Stimulated activated memory B cell treated with anti-CD40 and anti-IgM and Interleukin-4, amounts not matched to agents 10 μg/mL and 1 μg/mL and 100 μg/mL, for 72 hours (primary cell): Measurements from ENCODE around the gene ANKRD28.
"Not testable (repeated sequence)": the region's sequence is repeated elsewhere in the genome, so short reads cannot be mapped to it uniquely, and the experiment has no call there.

Experiments used
- ATAC-seq: fragments of 150-1000 bp; cut with Tn5 transposase; 2 replicates; pipeline ENCODE4 v1.10.0; 2021
- H3K27ac Mint-ChIP-seq: one replicate; pipeline ENCODE4 v1.8.0; 2022; ENCODE audit warnings: mild to moderate bottlenecking, mixed read lengths
- H3K27me3 Mint-ChIP-seq: one replicate; pipeline ENCODE4 v1.8.0; 2022; ENCODE audit warnings: mixed read lengths
- H3K36me3 Mint-ChIP-seq: one replicate; pipeline ENCODE4 v1.8.0; 2022; ENCODE audit warnings: mixed read lengths
- H3K4me1 Mint-ChIP-seq: one replicate; pipeline ENCODE4 v1.8.0; 2022; ENCODE audit warnings: mixed read lengths
- H3K4me3 Mint-ChIP-seq: one replicate; pipeline ENCODE4 v1.8.0; 2022; ENCODE audit warnings: mild to moderate bottlenecking, moderate library complexity, mixed read lengths
- H3K9me3 Mint-ChIP-seq: one replicate; pipeline ENCODE4 v1.8.0; 2022; ENCODE audit warnings: mixed read lengths

The ANKRD28 gene

GRCh38 chr3:15794842-15795650 is 2.7 kb downstream of the ANKRD28 start:
- Mint-ChIP-seq H3K4me1 (peaks cover 61% of the 10 kb centered on the region), H3K4me3 (no peak overlapping the region), H3K27me3 (no peaks in the 10 kb centered on the region), H3K9me3 (peaks cover 3% of the 10 kb centered on the region), H3K36me3 (peaks cover 24% of the 10 kb centered on the region), H3K27ac (peak overlapping the region; percentile 17)
- no peak for ATAC-seq

- peaks cover 28% of the 10 kb centered on the region for H3K36me3 Mint-ChIP-seq
- H3K27me3 Mint-ChIP-seq, result no peaks in the 10 kb centered on the region
- H3K27ac Mint-ChIP-seq, result peak overlapping the region; percentile 17
- no peak overlapping the region for H3K4me3 Mint-ChIP-seq
- H3K9me3 Mint-ChIP-seq, result peaks cover 3% of the 10 kb centered on the region
- ATAC-seq, result no peak
- H3K4me1 Mint-ChIP-seq, result peaks cover 56% of the 10 kb centered on the region
Observed at GRCh38 chr3:15794303-15794771, 3.4 kb downstream of the ANKRD28 start.

- Mint-ChIP-seq H3K36me3 (peaks cover 34% of the 10 kb centered on the region), H3K4me3 (no peak overlapping the region), H3K27ac (no peak overlapping the region)
Observed at GRCh38 chr3:15791525-15791924, 6.3 kb downstream of the ANKRD28 start.

GRCh38 chr3:15787941-15788340 is 9.8 kb downstream of the ANKRD28 start:
- Mint-ChIP-seq H3K27ac (no peak overlapping the region), H3K36me3 (peaks cover 68% of the 10 kb centered on the region), H3K4me1 (peaks cover 29% of the 10 kb centered on the region), H3K9me3 (peaks cover 3% of the 10 kb centered on the region), H3K4me3 (no peak overlapping the region), H3K27me3 (no peaks in the 10 kb centered on the region)
- no peak for ATAC-seq

More at GRCh38 chr3:15791525-15791924, 6.3 kb downstream of the ANKRD28 start:
- peaks cover 3% of the 10 kb centered on the region for H3K9me3 Mint-ChIP-seq
- no peaks in the 10 kb centered on the region for H3K27me3 Mint-ChIP-seq
- ATAC-seq, result no peak
- H3K4me1 Mint-ChIP-seq, result peaks cover 31% of the 10 kb centered on the region

- no peak overlapping the region for H3K4me3 Mint-ChIP-seq
- H3K36me3 Mint-ChIP-seq, result peaks cover 70% of the 10 kb centered on the region
- no peaks in the 10 kb centered on the region for H3K27me3 Mint-ChIP-seq
- H3K9me3 Mint-ChIP-seq, result peaks cover 3% of the 10 kb centered on the region
- no peak for ATAC-seq
- H3K4me1 Mint-ChIP-seq, result peaks cover 29% of the 10 kb centered on the region
- no peak overlapping the region for H3K27ac Mint-ChIP-seq
Observed at GRCh38 chr3:15787526-15787925, 10.3 kb downstream of the ANKRD28 start.

- Mint-ChIP-seq H3K27ac (no peak overlapping the region), H3K4me1 (peaks cover 23% of the 10 kb centered on the region), H3K4me3 (no peak overlapping the region), H3K27me3 (no peaks in the 10 kb centered on the region), H3K36me3 (peaks cover 48% of the 10 kb centered on the region), H3K9me3 (no peaks in the 10 kb centered on the region)
- ATAC-seq, result no peak
Observed at GRCh38 chr3:15783361-15783969, 14.3 kb downstream of the ANKRD28 start.

- peaks cover 54% of the 10 kb centered on the region for H3K36me3 Mint-ChIP-seq
- H3K27ac Mint-ChIP-seq, result no peak overlapping the region
- H3K27me3 Mint-ChIP-seq, result no peaks in the 10 kb centered on the region
- no peak for ATAC-seq
- no peaks in the 10 kb centered on the region for H3K9me3 Mint-ChIP-seq
- H3K4me3 Mint-ChIP-seq, result no peak overlapping the region
- peaks cover 26% of the 10 kb centered on the region for H3K4me1 Mint-ChIP-seq
Observed at GRCh38 chr3:15782429-15782828, 15.3 kb downstream of the ANKRD28 start.

GRCh38 chr3:15781637-15782402 is 16.0 kb downstream of the ANKRD28 start:
- no peak for ATAC-seq
- Mint-ChIP-seq H3K36me3 (peaks cover 50% of the 10 kb centered on the region), H3K27me3 (no peaks in the 10 kb centered on the region), H3K27ac (no peak overlapping the region), H3K9me3 (no peaks in the 10 kb centered on the region), H3K4me3 (no peak overlapping the region), H3K4me1 (peaks cover 26% of the 10 kb centered on the region)

- H3K9me3 Mint-ChIP-seq, result no peaks in the 10 kb centered on the region
- ATAC-seq, result no peak
- peaks cover 52% of the 10 kb centered on the region for H3K36me3 Mint-ChIP-seq
- peaks cover 31% of the 10 kb centered on the region for H3K4me1 Mint-ChIP-seq
- no peak overlapping the region for H3K4me3 Mint-ChIP-seq
- no peak overlapping the region for H3K27ac Mint-ChIP-seq
- no peaks in the 10 kb centered on the region for H3K27me3 Mint-ChIP-seq
Observed at GRCh38 chr3:15781131-15781530, 16.6 kb downstream of the ANKRD28 start.

- Mint-ChIP-seq H3K9me3 (no peaks in the 10 kb centered on the region), H3K36me3 (peaks cover 34% of the 10 kb centered on the region), H3K4me1 (peaks cover 45% of the 10 kb centered on the region), H3K27me3 (no peaks in the 10 kb centered on the region), H3K4me3 (no peak overlapping the region), H3K27ac (no peak overlapping the region)
- no peak for ATAC-seq
Observed at GRCh38 chr3:15779111-15779510, 18.7 kb downstream of the ANKRD28 start.

GRCh38 chr3:15778332-15778858 is 19.4 kb downstream of the ANKRD28 start:
- no peak overlapping the region for H3K27ac Mint-ChIP-seq

GRCh38 chr3:15774931-15775560 is 22.7 kb downstream of the ANKRD28 start:
- not testable (repeated sequence) for H3K9me3 Mint-ChIP-seq, H3K4me3 Mint-ChIP-seq, H3K27me3 Mint-ChIP-seq, H3K27ac Mint-ChIP-seq
- Mint-ChIP-seq H3K36me3 (peaks cover 30% of the 10 kb centered on the region), H3K4me1 (peaks cover 63% of the 10 kb centered on the region)
- peak; percentile 89 for ATAC-seq

More at GRCh38 chr3:15778332-15778858, 19.4 kb downstream of the ANKRD28 start:
- H3K4me1 Mint-ChIP-seq, result peaks cover 45% of the 10 kb centered on the region
- H3K36me3 Mint-ChIP-seq, result peaks cover 26% of the 10 kb centered on the region
- H3K9me3 Mint-ChIP-seq, result no peaks in the 10 kb centered on the region
- no peaks in the 10 kb centered on the region for H3K27me3 Mint-ChIP-seq
- no peak overlapping the region for H3K4me3 Mint-ChIP-seq
- no peak for ATAC-seq

GRCh38 chr3:15771444-15771843 is 26.3 kb downstream of the ANKRD28 start:
- peaks cover 14% of the 10 kb centered on the region for H3K36me3 Mint-ChIP-seq
- H3K27me3 Mint-ChIP-seq, result no peaks in the 10 kb centered on the region
- no peak overlapping the region for H3K27ac Mint-ChIP-seq
- H3K4me3 Mint-ChIP-seq, result no peak overlapping the region
- no peaks in the 10 kb centered on the region for H3K9me3 Mint-ChIP-seq
- ATAC-seq, result no peak
- peaks cover 67% of the 10 kb centered on the region for H3K4me1 Mint-ChIP-seq

GRCh38 chr3:15769256-15769915 is 28.4 kb downstream of the ANKRD28 start:
- no peak overlapping the region for H3K27ac Mint-ChIP-seq
- no peaks in the 10 kb centered on the region for H3K9me3 Mint-ChIP-seq
- peaks cover 10% of the 10 kb centered on the region for H3K36me3 Mint-ChIP-seq
- H3K4me3 Mint-ChIP-seq, result no peak overlapping the region
- H3K4me1 Mint-ChIP-seq, result peaks cover 47% of the 10 kb centered on the region
- no peaks in the 10 kb centered on the region for H3K27me3 Mint-ChIP-seq
- ATAC-seq, result no peak
